Stomach (tissue), 4 donors: ENCODE data around the gene TKTL1.

Source experiments
- CTCF ChIP-seq, 7 experiments: fragments of 450-650 bp in 4 of 7; fragments of 200-600 bp in 3 of 7; sonication (generic) in 3 of 7; IDR thresholded peaks; one replicate each; pipeline ENCODE4 v1.5.1; 2016 to 2019; ENCODE audit warnings: antibody characterized with exemption in 7 of 7, control low read depth in 2 of 7, mild to moderate bottlenecking in 1 of 7
- POLR2A ChIP-seq, 4 donors: fragments of 450-650 bp; IDR thresholded peaks; one replicate each; pipeline ENCODE4 v1.6.1; 2016; ENCODE audit warnings: antibody characterized with exemption in 4 of 4, control low read depth in 2 of 4, mild to moderate bottlenecking in 1 of 4, moderate library complexity in 1 of 4

GRCh38 chrX:154354516-154354915 is 58.9 kb downstream of the TKTL1 start:
- no peak for TF ChIP-seq CTCF (IDR thresholded peaks at IDR 0.05)
- TF ChIP-seq POLR2A (IDR thresholded peaks at IDR 0.05), result no peak
